ENCODE measurements around the gene FERMT3.
"Not testable (repeated sequence)": the region's sequence is repeated elsewhere in the genome, so short reads cannot be mapped to it uniquely, and the experiment has no call there.

The FERMT3 gene

GRCh38 chr11:64206457-64207255 is at the start of gene FERMT3:
FERMT3 (plus strand) TSS chr11:64206721; CDS start chr11:64207365, 644 bp downstream.
- DNase-seq: no peak

- DNase-seq: no peak
Measured at GRCh38 chr11:64157631-64158394, 48.7 kb upstream of the FERMT3 start.

- DNase-seq: no peak
Measured at GRCh38 chr11:64161037-64161436, 45.5 kb upstream of the FERMT3 start.

GRCh38 chr11:64162769-64163168 is 43.8 kb upstream of the FERMT3 start:
- not testable (repeated sequence) for DNase-seq

- no peak for DNase-seq
Measured at GRCh38 chr11:64163951-64164350, 42.6 kb upstream of the FERMT3 start.

GRCh38 chr11:64164392-64165312 is 41.9 kb upstream of the FERMT3 start:
- DNase-seq: peak; percentile 20

- DNase-seq: no peak
Measured at GRCh38 chr11:64165481-64165841, 41.1 kb upstream of the FERMT3 start.

- DNase-seq: peak; percentile 80
Measured at GRCh38 chr11:64165842-64166635, 40.5 kb upstream of the FERMT3 start, which contains the start of gene MACROD1. MACROD1 (minus strand) TSS chr11:64166113; CDS start chr11:64165994, 119 bp downstream.

GRCh38 chr11:64170419-64170818 is 36.1 kb upstream of the FERMT3 start:
- DNase-seq: no peak

- no peak for DNase-seq
Measured at GRCh38 chr11:64173616-64174355, 32.7 kb upstream of the FERMT3 start.

GRCh38 chr11:64176751-64177150 is 29.8 kb upstream of the FERMT3 start:
- DNase-seq: no peak

- no peak for DNase-seq
Measured at GRCh38 chr11:64178203-64178602, 28.3 kb upstream of the FERMT3 start.

- no peak for DNase-seq
Measured at GRCh38 chr11:64178951-64179639, 27.4 kb upstream of the FERMT3 start.

- DNase-seq: no peak
Measured at GRCh38 chr11:64180891-64181290, 25.6 kb upstream of the FERMT3 start.

- peak; percentile 88 for DNase-seq
Measured at GRCh38 chr11:64181506-64182411, 24.8 kb upstream of the FERMT3 start.

- no peak for DNase-seq
Measured at GRCh38 chr11:64183890-64184289, 22.6 kb upstream of the FERMT3 start.

- no peak for DNase-seq
Measured at GRCh38 chr11:64185175-64185692, 21.3 kb upstream of the FERMT3 start.

GRCh38 chr11:64185693-64186491 is 20.6 kb upstream of the FERMT3 start, which contains the start of gene STIP1:
STIP1 (plus strand) TSS chr11:64186171; CDS start chr11:64186262, 91 bp downstream.
- DNase-seq: peak; percentile 100
